Measurements from ENCODE around the gene FOXN1. TPM values are rescaled to one million over a fixed set of nuclear protein-coding genes. Genes with fewer than 3 reads are reported as not detected.

FOXN1 gene
- polyA plus RNA-seq, 1 of the 3 experiments (the other 2 are of a cell fraction): not detected

- Histone ChIP-seq H3K27ac (ENCODE audit: low read depth in 2 of 2, low read length in 1 of 2) (no peak overlapping the region), H4K20me1 (ENCODE audit: insufficient read depth) (no peaks in the 10 kb centered on the region), H3K9ac (no peak overlapping the region), H3K36me3 (replicated peaks in 1 of 2; ENCODE audit: control insufficient read depth in 1 of 2, insufficient read depth in 2 of 2, low read length in 1 of 2) (no peaks in the 10 kb centered on the region), H3K4me2 (no peak overlapping the region), H3K4me3 (ENCODE audit: low read depth in 2 of 2, low read length in 1 of 2) (no peak overlapping the region), H2AFZ (ENCODE audit: low read depth) (no peak overlapping the region), H3K9me2 (no peaks in the 10 kb centered on the region), H3K4me1 (ENCODE audit: control insufficient read depth in 1 of 2, insufficient read depth in 2 of 2, low read depth in 1 of 2, low read length in 1 of 2) (no peaks in the 10 kb centered on the region), H3K27me3 (ENCODE audit: insufficient read depth) (peaks cover 19% of the 10 kb centered on the region; the same call in 1 of the 2 replicates), H3F3A (replicated peaks; ENCODE audit: insufficient read depth) (no peaks in the 10 kb centered on the region), H3K9me3 (no peaks in the 10 kb centered on the region), H3K79me2 (ENCODE audit: insufficient read depth) (no peaks in the 10 kb centered on the region)
- CTCF ChIA-PET: interaction anchor here (1.9 to 2.6 kb wide), 2 partner anchors 11 to 58 kb away, joined by 5 to 15 read pairs; no protein-coding TSS in a partner anchor
- DNase-seq: no peak
- 28% methylated on average over 6 of the region's 10 CpGs for whole genome bisulfite sequencing (ENCODE audit: low lambda C conversion rate)
- POLR2A ChIA-PET: no interaction called here
- no peak for TF ChIP-seq EZH2phosphoT487 (IDR thresholded peaks at IDR 0.05; ENCODE audit: borderline replicate concordance, low read depth)
- no peak for TF ChIP-seq FOSL2 (IDR thresholded peaks at IDR 0.05; ENCODE audit: borderline replicate concordance, low read depth)
- TF ChIP-seq IRF3 (IDR thresholded peaks at IDR 0.05; ENCODE audit: low read depth, low read length): no peak
- TF ChIP-seq NRF1 (IDR thresholded peaks at IDR 0.05; ENCODE audit: low read depth, low read length): no peak
- TF ChIP-seq CHD2 (IDR thresholded peaks at IDR 0.05; ENCODE audit: low read length, partially characterized antibody): no peak
- no peak for TF ChIP-seq RXRA (IDR thresholded peaks at IDR 0.05; ENCODE audit: borderline replicate concordance, low read depth)
- TF ChIP-seq NFIC (IDR thresholded peaks at IDR 0.05; ENCODE audit: borderline replicate concordance): no peak
Observed at GRCh38 chr17:28482551-28483199, 23.5 kb upstream of the FOXN1 start.

GRCh38 chr17:28484296-28484695 is 21.9 kb upstream of the FOXN1 start:
- Histone ChIP-seq H3K4me2 (no peak overlapping the region), H3K36me3 (replicated peaks in 1 of 2; ENCODE audit: control insufficient read depth in 1 of 2, insufficient read depth in 2 of 2, low read length in 1 of 2) (no peaks in the 10 kb centered on the region), H3K27me3 (ENCODE audit: insufficient read depth) (peaks cover 19% of the 10 kb centered on the region; the same call in 1 of the 2 replicates), H3K9me2 (no peaks in the 10 kb centered on the region), H4K20me1 (ENCODE audit: insufficient read depth) (no peaks in the 10 kb centered on the region), H3K27ac (ENCODE audit: low read depth in 2 of 2, low read length in 1 of 2) (no peak overlapping the region), H3K4me1 (ENCODE audit: control insufficient read depth in 1 of 2, insufficient read depth in 2 of 2, low read depth in 1 of 2, low read length in 1 of 2) (no peaks in the 10 kb centered on the region), H3F3A (replicated peaks; ENCODE audit: insufficient read depth) (no peaks in the 10 kb centered on the region), H2AFZ (ENCODE audit: low read depth) (no peak overlapping the region), H3K79me2 (ENCODE audit: insufficient read depth) (no peaks in the 10 kb centered on the region), H3K9ac (no peak overlapping the region), H3K9me3 (no peaks in the 10 kb centered on the region), H3K4me3 (ENCODE audit: low read depth in 2 of 2, low read length in 1 of 2) (no peak overlapping the region)
- 51% methylated on average over 2 of the region's 2 CpGs for WGBS (ENCODE audit: low lambda C conversion rate)
- no peak for DNase-seq
- TF ChIP-seq PBX3 (IDR thresholded peaks at IDR 0.05) (no peak), MEF2A (IDR thresholded peaks at IDR 0.05; ENCODE audit: borderline replicate concordance, low read depth) (no peak), RAD21 (IDR thresholded peaks at IDR 0.05; ENCODE audit: low read length) (no peak), REST (IDR thresholded peaks at IDR 0.05; ENCODE audit: low read depth, low read length) (no peak), RFX5 (IDR thresholded peaks at IDR 0.05; ENCODE audit: low read length) (no peak), FOXM1 (IDR thresholded peaks at IDR 0.05; ENCODE audit: low read depth) (no peak), GATA2 (CRISPR knock-in tag; IDR thresholded peaks at IDR 0.05) (no peak)
- ChIA-PET CTCF (interaction anchor here (0.6 to 3.7 kb wide), 5 partner anchors 10 to 280 kb away, joined by 3 to 23 read pairs (median 6); no protein-coding TSS in a partner anchor), POLR2A (no interaction called here)
